Islet precursor cell (in vitro differentiated cells): ENCODE measurements around the gene PRPF40B.
A peak's percentile ranks its signal among the peaks of the same experiment; 100 is the strongest.

Source experiments
- DNase-seq: peaks from one replicate; pipeline ENCODE4 v3.0.0-alpha.2; 2018

PRPF40B gene

DNA sequence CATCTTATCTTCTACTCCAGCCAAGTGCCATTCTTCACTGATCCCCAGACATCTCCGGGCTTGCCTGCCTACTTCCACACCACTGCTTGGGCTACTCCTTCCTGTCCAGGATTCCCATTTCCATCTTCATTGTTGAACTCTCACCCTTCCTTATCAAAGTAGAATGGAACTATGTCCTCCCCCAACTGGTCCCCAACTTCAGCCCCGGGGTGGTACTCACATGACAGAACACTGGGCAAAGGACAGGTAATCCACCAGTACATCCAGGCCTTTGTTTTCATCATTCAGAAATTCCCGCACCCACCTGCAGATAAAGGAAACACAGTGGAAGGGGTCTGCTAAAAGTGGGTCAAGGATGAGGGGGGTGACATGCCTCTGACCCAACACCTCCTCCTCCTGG, 38.4 kb downstream of the PRPF40B start:
- DNase-seq, result no peak

DNA sequence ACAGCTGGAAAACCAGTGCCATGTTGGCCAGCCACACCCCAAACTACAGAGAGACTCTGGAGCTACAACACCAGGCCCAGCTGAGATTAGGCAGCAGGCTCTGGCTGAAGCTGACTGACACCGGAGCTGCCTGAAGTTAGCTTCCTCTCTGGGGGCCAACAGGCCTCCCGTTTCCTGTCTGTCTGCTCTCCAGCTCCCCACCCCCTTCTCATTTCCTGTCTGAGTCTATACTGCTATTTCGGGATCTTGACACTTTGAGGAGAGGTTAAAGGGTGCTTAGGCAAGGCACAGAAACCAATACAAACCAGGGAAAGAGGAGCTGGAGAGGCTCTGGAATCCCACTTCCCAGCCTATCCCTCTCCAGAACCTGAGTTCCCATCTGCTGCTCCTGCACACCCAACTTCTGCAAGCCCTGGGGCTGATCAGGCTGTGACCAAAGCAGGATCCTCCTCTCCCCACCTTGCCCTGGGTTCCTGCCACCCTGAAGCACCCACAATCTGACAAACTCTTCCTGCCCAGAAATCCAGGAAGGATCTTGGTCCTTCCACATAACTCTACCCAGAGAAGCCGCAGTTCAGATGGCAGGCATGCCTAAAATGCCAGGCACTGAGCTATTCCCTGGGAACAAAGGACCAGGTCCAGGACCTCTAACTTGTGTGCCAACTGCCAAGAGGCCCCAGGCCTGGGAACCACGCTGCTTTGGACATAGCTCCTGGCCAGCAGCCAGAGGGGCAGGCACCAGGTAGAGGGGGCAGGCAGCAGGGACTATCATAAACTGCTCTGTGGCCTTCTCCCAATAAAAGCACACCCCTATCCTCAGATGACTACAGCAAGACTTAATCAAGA, 39.9 kb downstream of the PRPF40B start:
- DNase-seq, result peak; percentile 95

GRCh38 chr12:49664167-49664566, 40.8 kb downstream of the PRPF40B start:
- no peak for DNase-seq

GRCh38 chr12:49664591-49665239, 41.4 kb downstream of the PRPF40B start:
- DNase-seq, result peak; percentile 96

DNA sequence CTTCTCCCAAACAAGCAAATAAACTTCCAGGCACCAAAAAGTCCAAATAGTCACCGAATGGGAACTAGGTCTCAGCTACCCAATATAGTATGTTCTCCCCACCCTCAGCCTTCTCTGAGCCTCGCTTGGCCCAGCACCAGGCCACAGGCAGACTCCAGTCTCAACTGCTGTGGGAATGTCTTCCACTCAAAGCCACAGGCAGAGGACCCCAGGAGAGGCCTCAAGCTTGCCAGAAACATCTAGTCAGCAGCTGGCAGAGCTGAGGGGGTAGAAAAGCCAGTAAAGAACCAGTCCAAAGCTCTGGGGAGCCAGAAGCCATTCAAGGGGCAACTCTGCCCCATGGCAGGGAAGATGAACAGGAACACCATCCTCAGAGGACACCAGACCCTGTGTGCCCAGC, 42.0 kb downstream of the PRPF40B start:
- DNase-seq, result no peak

GRCh38 chr12:49666176-49666575, 42.8 kb downstream of the PRPF40B start:
- no peak for DNase-seq

DNA sequence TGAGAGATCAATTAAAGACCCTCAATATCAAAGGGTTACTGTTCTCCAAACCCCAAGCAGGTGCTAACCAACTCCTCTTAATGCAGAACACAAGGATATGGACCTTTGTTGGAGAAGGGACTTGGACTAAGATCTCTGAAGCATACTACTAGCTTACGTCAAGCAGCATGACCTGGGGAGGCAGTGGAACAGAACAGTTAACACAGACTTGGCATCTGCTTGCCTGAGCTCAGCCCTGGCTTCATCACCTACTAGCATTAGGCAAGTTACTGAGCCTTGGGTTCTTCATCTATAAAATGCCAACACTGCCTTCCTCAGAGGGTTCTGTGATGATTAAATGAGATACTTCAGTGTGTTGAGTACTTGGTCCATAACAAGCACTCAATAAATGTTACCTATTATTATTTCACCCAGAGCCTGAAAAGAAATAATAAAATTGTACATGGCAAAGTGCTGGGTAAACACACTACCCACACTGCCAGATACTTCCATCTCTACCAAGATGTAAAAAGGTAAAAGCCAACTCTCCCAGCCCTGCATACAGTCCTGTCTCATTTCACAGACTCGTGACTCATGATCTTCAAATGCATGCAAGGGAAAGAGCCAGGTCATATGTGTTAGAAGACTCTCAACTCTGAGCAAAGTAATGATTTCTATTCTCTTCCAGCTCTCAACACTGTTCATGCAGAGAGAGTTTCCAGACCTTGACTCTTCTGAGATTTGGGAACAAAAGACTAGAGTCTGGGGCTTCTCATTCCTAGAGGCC, 44.1 kb downstream of the PRPF40B start:
- no peak for DNase-seq

- no peak for DNase-seq
Measured at GRCh38 chr12:49669796-49670195, 46.4 kb downstream of the PRPF40B start.

GRCh38 chr12:49671031-49671765, 47.8 kb downstream of the PRPF40B start:
- DNase-seq, result no peak

DNA sequence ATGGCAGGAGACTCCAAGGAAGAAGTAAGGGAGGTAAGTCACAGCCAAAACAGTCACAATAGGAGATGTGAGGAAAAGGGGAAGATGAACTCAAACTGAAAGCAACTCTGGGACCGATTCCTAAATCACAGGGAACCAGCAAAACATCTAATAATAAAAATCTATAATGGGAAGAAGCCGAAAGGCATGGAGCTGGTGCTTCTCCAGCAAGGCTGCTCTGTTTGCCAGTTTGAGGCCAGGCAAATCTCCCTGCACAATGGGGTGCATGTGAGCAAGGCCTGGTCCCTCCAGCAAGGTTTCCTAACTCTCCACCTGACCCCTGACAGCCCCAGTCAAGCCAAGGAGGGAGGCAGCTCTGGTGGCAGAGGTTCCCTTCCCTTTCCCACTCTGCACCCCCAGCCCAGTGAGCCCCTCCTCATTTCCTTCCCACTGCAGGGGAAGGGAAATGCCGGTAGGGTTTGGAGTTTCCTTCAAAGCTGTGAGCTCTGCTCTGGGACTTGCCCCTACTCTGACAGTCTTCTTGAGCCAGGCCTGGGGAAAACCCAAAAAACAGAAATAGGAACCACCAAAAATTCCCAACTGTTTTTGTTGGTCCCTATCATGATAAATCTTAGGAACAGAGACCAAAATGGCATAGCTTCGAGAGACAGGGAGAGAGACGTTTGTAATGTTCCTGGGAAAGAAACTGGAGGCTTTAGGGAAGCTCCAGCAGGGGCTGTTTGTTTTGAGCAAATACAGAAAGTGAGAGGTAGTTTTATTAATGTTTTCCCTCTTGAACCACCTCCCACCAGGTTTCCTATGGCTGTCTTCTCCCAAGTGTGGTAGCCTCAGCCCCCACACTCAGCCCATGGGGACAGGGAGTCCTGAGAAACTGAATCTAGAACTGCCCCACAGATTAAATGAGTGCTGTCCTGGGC, 49.2 kb downstream of the PRPF40B start:
- no peak for DNase-seq

DNA sequence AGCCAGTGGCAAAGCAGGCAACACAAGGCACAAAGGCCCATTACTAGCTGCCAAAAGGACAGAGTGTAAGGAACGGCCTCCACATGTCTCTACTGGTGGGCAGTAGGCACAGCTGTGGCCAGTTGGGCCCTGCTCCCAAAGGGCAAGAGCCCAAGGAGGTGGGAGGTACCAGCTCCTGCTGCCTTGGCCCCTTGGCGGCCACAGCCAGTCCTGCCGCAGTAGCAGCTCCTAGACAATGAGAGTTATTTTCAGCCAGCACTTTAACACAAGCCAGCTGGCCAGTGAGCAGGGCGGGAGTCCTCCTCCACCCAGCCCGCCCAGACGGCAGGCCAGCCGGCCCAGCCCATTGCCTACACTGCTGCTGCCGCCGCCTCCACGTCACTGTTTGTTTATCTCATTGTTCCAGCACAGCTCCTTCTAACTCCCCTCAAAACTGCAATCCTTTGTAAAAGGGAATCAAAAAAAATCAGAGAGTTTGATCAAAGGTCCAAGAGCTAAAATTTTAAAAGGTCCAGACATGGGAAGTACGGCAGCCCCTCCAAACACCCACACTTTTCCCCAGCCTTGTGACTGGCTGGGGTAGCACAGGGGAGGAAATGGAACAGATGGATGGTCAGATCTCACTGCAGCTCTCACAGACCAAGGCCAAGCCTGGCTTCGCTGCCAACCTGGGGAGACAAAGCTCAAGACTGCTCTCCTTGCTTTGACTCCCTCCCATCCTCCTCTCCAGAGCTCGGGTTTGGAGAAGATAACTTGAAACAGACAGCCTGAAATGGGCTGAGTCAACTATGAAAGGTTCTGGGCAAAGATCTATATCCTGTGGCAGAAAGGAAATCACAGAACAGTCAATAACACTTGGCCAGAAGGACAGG, 50.3 kb downstream of the PRPF40B start:
- DNase-seq, result peak; percentile 94

GRCh38 chr12:49674318-49674981, 51.1 kb downstream of the PRPF40B start:
- DNase-seq, result no peak

- DNase-seq, result peak; percentile 67
Measured at GRCh38 chr12:49675137-49675536, 51.8 kb downstream of the PRPF40B start.

DNA sequence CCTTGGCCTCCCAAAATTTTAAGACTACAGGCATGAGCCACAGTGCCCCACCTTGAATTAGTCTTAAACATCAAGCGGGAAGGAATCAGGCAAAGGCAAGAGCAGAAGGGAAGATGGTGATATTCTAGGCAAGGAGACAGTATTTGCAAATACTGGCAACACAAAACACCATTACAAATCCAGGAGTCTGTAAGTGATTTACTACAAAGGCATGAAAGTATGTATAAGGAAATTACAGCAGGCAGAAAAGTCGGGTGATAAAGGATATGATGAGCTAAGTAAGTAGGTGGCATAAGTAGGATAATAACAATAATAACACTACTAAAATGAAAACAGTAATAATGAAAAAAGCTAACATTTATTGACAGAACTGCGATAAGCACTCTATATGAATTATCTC, 55.4 kb downstream of the PRPF40B start:
- DNase-seq, result no peak

DNA sequence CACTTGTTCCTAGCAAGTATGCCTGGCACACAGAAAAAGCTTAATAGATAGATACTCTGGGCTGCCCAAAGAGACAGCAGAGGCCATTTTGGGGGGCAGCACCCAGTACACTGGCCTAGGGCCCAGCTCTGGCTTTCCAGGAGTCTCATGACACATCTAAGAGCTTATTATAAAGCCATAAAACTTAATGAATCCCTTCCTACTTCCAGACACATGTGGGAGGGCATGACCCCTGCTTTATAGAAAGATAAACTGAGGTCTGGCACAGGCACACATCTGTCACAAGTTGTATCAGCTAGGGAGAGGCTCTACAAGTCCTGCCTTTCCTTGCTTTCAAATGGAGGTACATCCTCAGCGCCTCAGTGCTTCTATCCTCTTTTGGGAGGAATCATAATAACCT, 56.7 kb downstream of the PRPF40B start:
- no peak for DNase-seq

DNA sequence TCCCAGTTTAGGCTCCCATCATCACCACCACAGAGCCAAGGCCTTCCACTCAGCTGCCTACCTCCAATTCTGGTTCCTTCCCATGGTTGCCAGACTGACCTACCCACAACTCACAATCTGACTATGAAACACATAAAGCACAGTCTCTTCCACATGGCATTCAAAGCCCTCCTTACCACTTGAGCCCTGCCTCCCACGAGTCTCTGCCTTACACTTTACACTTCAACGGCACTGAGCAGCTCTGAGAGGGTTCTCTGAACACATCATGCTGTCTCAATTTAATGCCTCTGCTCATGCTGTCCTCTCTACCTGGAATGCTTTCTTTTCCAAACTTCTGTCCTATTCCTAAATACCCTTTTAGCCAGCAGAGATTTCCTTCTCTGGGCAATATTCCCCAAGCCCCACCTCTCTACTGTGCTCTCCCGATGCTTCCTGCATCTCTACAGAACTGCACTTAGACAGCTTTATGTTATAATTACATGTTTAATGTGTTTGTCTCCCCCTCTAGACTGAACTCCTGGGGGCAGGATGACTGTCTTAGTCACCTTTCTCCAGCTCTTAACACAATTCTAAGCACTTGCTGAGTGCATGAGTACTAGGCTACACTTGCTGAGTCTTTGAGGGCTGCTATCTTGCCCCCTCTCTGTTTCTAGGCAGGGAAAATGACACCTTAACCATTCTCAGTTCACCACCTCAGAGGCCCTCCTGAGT, 60.4 kb downstream of the PRPF40B start:
- DNase-seq, result no peak

DNA sequence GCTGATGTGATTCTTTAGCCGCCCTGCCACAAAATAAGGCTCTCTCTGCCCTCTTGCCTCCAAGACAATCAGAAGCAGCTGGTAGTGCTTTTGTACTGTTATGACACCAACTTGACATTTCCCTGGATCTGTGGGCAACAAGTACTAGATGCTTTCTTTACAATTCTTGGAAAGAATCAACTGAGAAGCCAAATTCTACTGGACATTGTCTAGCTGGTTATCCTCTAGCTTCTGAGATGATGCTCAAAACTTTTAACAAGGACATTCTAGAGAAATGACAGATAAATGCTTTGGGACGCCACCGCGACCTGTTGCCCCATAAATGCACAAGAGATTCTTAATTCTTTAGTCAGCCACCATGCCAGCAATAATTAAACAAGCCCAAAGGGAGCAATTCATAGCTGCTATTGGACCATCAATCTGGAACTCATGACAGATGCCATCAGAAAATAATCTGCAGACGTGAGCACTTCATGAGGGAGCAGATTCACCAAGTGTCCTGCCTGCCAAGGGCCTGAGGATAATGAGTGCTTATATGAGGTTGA, 61.0 kb downstream of the PRPF40B start:
- no peak for DNase-seq

DNA sequence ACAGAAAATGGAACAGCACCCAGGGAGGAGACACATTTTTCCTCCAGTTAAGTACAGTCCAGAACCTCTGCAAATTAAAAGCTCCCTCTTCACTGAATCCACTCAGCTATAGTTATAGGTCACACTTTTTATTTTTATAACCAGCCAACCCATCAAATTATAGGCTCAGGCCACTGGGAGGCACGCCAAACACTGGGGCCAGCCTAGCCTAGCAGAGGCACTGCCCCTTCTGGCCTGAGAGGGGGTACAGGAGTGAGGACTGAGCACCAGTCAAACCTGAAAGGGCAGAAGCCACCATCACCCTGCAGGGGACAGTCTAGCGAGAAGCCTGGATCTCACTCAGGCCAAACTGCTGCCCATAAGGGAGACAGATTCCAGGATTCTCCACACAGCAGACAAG, 64.6 kb downstream of the PRPF40B start:
- no peak for DNase-seq

GRCh38 chr12:49689237-49689636, 65.9 kb downstream of the PRPF40B start:
- no peak for DNase-seq
